Endothelial cell of umbilical vein (primary cell): ENCODE results near the gene CTSW. TPM values are rescaled to one million over a fixed set of nuclear protein-coding genes. Genes with fewer than 3 reads are reported as not detected.

Experiments
- BruUV-seq: library from RNA; stranded (reverse); fragments of 400-500 nt; replicated peaks from 2 replicates; lab custom pipeline; 2021; lab: Mats Ljungman, UMichigan
- CTCF ChIA-PET: fragments of 300-600, 350-600 bp; sonication (Branson Sonifier 250); formaldehyde crosslinking; loops from one replicate; lab custom pipeline; 2021; ENCODE audit warnings: antibody characterized with exemption, inconsistent platforms; lab: Charles Lee
- POLR2A ChIA-PET: fragments of 300-600, 350-600 bp; sonication (Branson Sonifier 250); formaldehyde crosslinking; loops from one replicate; lab custom pipeline; 2021; ENCODE audit warnings: antibody characterized with exemption, inconsistent platforms; lab: Charles Lee
- DNase-seq: peaks from one replicate; pipeline ENCODE4 v3.0.0-alpha.2; 2011; ENCODE audit warnings: low read depth, low spot score
- FAIRE-seq: peaks from 2 replicates; lab custom pipeline; 2011; peaks lifted over from hg19 to GRCh38; lab: Jason Lieb, UNC
- H2AFZ ChIP-seq: 2 replicates; pipeline ENCODE4 v1.6.0; 2012; ENCODE audit warnings: low read depth, low read length, control low read depth, inconsistent platforms
- H3K27ac ChIP-seq: 2 replicates; pipeline ENCODE4 v1.5.1; 2011; ENCODE audit warnings: low read depth, mild to moderate bottlenecking, control low read depth, low read length, moderate library complexity; ENCODE audit not compliant: insufficient read depth
- H3K27me3 ChIP-seq, 2 experiments: 2 replicates each; pipeline versions ENCODE4 v1.6.0 to v1.6.1; 2011; ENCODE audit warnings: low read length in 2 of 2, mixed read lengths in 1 of 2; ENCODE audit not compliant: control insufficient read depth in 2 of 2, insufficient read depth in 2 of 2
- H3K36me3 ChIP-seq, 2 experiments: 2 replicates in 1 of 2; 3 replicates in 1 of 2; pipeline ENCODE4 v1.5.1; 2011; ENCODE audit warnings: low read length in 2 of 2, mild to moderate bottlenecking in 1 of 2, moderate library complexity in 1 of 2; ENCODE audit not compliant: control insufficient read depth in 2 of 2, insufficient read depth in 2 of 2; ENCODE audit errors: extremely low read depth in 1 of 2
- H3K4me1 ChIP-seq: 3 replicates; pipeline ENCODE4 v1.5.1; 2011; ENCODE audit warnings: mild to moderate bottlenecking, low read length; ENCODE audit not compliant: control insufficient read depth, insufficient read depth; ENCODE audit errors: extremely low read depth
- H3K4me2 ChIP-seq: 2 replicates; pipeline ENCODE4 v1.6.1; 2011; ENCODE audit warnings: low read length, control low read depth, mixed read lengths; ENCODE audit not compliant: insufficient read depth
- H3K4me3 ChIP-seq, 3 experiments: fragments of 200-600 bp in 1 of 3; sonication (generic), shearing (Covaris generic) in 1 of 3; replicated peaks in 1 of 3; 2 replicates each; pipeline ENCODE4 v1.5.1; 2011 to 2016; ENCODE audit warnings: control low read depth in 3 of 3, low read length in 3 of 3, mild to moderate bottlenecking in 2 of 3, inconsistent platforms in 1 of 3, low read depth in 1 of 3, moderate library complexity in 1 of 3; ENCODE audit not compliant: insufficient read depth in 1 of 3
- H3K79me2 ChIP-seq: 2 replicates; pipeline ENCODE4 v1.6.0; 2012; ENCODE audit warnings: low read length, inconsistent platforms; ENCODE audit not compliant: control insufficient read depth, insufficient read depth
- H3K9ac ChIP-seq: replicated peaks from 2 replicates; pipeline ENCODE3; 2011; ENCODE audit warnings: low read length, control low read depth; ENCODE audit not compliant: insufficient read depth; ENCODE audit errors: extremely low read depth
- H3K9me1 ChIP-seq: replicated peaks from 3 replicates; pipeline ENCODE4 v1.6.0; 2011; ENCODE audit warnings: mild to moderate bottlenecking, low read length; ENCODE audit not compliant: control insufficient read depth, insufficient read depth; ENCODE audit errors: extremely low read depth
- H3K9me3 ChIP-seq: replicated peaks from 2 replicates; pipeline ENCODE4 v1.5.1; 2012; ENCODE audit warnings: low read length, inconsistent platforms; ENCODE audit not compliant: control insufficient read depth, insufficient read depth
- H4K20me1 ChIP-seq: replicated peaks from 2 replicates; pipeline ENCODE3; 2011; ENCODE audit warnings: mild to moderate bottlenecking, low read length; ENCODE audit not compliant: control insufficient read depth, insufficient read depth; ENCODE audit errors: extremely low read depth
- CTCF ChIP-seq, 2 donors: IDR thresholded peaks; 1 replicate in 1 of 2; 2 replicates in 1 of 2; pipeline ENCODE4 v1.5.1; 2011; ENCODE audit warnings: low read length in 2 of 2, mild to moderate bottlenecking in 2 of 2, moderate library complexity in 2 of 2, control low read depth in 1 of 2, inconsistent platforms in 1 of 2, low read depth in 1 of 2; ENCODE audit not compliant: insufficient read depth in 1 of 2; ENCODE audit errors: extremely low read depth in 1 of 2
- FOS ChIP-seq: IDR thresholded peaks from 2 replicates; pipeline ENCODE4 v1.6.1; 2011; ENCODE audit warnings: mild to moderate bottlenecking, low read length, moderate library complexity, borderline replicate concordance; ENCODE audit not compliant: insufficient read depth
- MYC ChIP-seq: IDR thresholded peaks from one replicate; pipeline ENCODE4 v1.6.1; 2011; ENCODE audit warnings: mild to moderate bottlenecking, low read depth, low read length
- POLR2AphosphoS5 ChIP-seq: IDR thresholded peaks from 2 replicates; pipeline ENCODE4 v1.6.1; 2012; ENCODE audit warnings: low read depth, mild to moderate bottlenecking, control low read depth, low read length, moderate library complexity; ENCODE audit not compliant: insufficient read depth
- dilution Hi-C: fragments of 300-500 bp; cut with MboI; formaldehyde crosslinking; loops from one replicate; pipeline ENCODE4 v1.15.0; 2019; ENCODE audit warnings: low sequenced_read_pairs; ENCODE audit not compliant: extremely low pct_ligation_motif_present
- intact Hi-C: fragments of 100-400 bp; cut with micrococcal nuclease; formaldehyde crosslinking; loops from one replicate; pipeline ENCODE4 v1.10.0; 2022
- polyA plus RNA-seq, 4 experiments: library from polyadenylated mRNA; depleted of rRNA in 3 of 4; stranded (reverse) in 3 of 4; unstranded in 1 of 4; fragments of >200 nt; gene quantifications; 2 replicates each; pipeline versions ENCODE4 v1.2.1 to v1.2.3, GENCODE V29; 2011 to 2012; ENCODE audit warnings: missing spikeins in 1 of 4
- total RNA-seq: library from RNA; stranded (reverse); gene quantifications from 2 replicates; pipeline ENCODE4 v1.2.3, GENCODE V29; 2021

CTSW gene
- total and polyA plus RNA-seq, 2 donors (not counting 3 experiments of a cell fraction or from before 2014, with no cell fraction given), result not detected

GRCh38 chr11:65884716-65885092, 5.1 kb downstream of the CTSW start:
- ChIA-PET POLR2A (interaction anchor here (1.1 to 1.9 kb wide), 3 partner anchors 14 to 26 kb away, joined by 3 to 17 read pairs (median 4); partner anchors contain the start of genes CFL1, FOSL1 and MUS81), CTCF (interaction anchor here (0.5 to 3.4 kb wide), 51 partner anchors 8 to 344 kb away, joined by 3 to 115 read pairs (median 5); partner anchors contain the start of genes AP5B1, BANF1, CFL1 and EFEMP2)
- Histone ChIP-seq H4K20me1 (no peaks in the 10 kb centered on the region), H3K9ac (no peak overlapping the region), H3K4me3 (no peak overlapping the region), H3K9me1 (no peaks in the 10 kb centered on the region), H2AFZ (no peak overlapping the region), H3K4me2 (no peak overlapping the region), H3K79me2 (peaks cover 11% of the 10 kb centered on the region), H3K9me3 (no peaks in the 10 kb centered on the region), H3K27me3 (no peaks in the 10 kb centered on the region), H3K27ac (no peak overlapping the region), H3K36me3 (peaks cover 4 to 30% of the 10 kb centered on the region in 2 experiments), H3K4me1 (peaks cover 23% of the 10 kb centered on the region)
- TF ChIP-seq MYC, result no peak
- TF ChIP-seq FOS, result no peak
- TF ChIP-seq POLR2AphosphoS5, result peak; percentile 49
- TF ChIP-seq CTCF (IDR thresholded peaks at IDR 0.05; ENCODE audit: extremely low read depth in 1 of 2, insufficient read depth in 1 of 2, low read depth in 1 of 2, low read length in 2 of 2), result peak; percentile 99 to 100
- BruUV-seq, result no TSS peak
- DNase-seq, result peak; percentile 78
- peak; percentile 82 for FAIRE-seq
- dilution Hi-C loops (no loop called here), intact Hi-C loops (loop anchor here (1.0 to 5.0 kb wide), 2 partner anchors 48 to 105 kb away; no protein-coding TSS in a partner anchor)
